PFSK-1 (cell line): ENCODE measurements around the gene SORT1.

ENCODE experiments used
- POLR2AphosphoS5 ChIP-seq: IDR thresholded peaks from 2 replicates; pipeline ENCODE4 v1.6.1; 2012; ENCODE audit warnings: low read depth, mild to moderate bottlenecking, control low read depth, low read length, moderate library complexity
- SIN3A ChIP-seq: IDR thresholded peaks from 2 replicates; pipeline ENCODE4 v1.6.1; 2012; ENCODE audit warnings: mild to moderate bottlenecking, low read length, moderate library complexity, borderline replicate concordance; ENCODE audit not compliant: insufficient read depth
- TAF1 ChIP-seq: IDR thresholded peaks from 2 replicates; pipeline ENCODE4 v1.6.1; 2012; ENCODE audit warnings: low read length, control low read depth, borderline replicate concordance; ENCODE audit not compliant: insufficient read depth
- TF ChIP-seq, protein P1 (sequence below), 2 experiments: IDR thresholded peaks; 2 replicates each; pipeline versions ENCODE4 v1.6.1 to v1.8.0; 2011 to 2012; ENCODE audit warnings: low read depth in 2 of 2, low read length in 2 of 2, control low read depth in 1 of 2, inconsistent platforms in 1 of 2, mild to moderate bottlenecking in 1 of 2, moderate library complexity in 1 of 2; ENCODE audit not compliant: insufficient read depth in 1 of 2

DNA sequence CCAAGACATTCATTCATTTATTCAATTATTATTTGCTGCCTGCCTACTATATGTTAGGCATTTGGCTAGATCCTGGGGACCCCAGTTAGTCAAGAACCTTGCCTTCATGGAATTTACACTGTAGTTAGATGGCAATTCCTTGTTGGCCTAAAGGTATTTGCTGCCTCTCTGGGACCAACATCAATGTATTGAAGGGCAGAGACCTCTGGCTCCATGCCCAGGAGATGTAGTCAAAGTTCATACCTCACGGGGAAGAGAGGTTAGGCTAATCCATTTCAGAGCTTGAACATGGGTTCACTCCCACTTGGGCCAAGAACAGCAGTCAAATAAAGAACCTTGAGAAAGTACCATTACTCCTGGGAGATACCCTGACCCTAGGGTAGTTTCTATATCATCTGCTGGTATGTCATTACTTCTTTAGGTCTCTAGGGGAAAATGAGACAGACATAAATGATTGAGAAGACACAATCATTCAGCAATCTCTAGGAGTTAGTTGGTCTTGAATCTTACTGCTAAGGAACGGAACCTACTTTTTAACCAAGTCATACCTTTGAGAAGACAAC lies 32.0 kb downstream of the SORT1 start:
- TF ChIP-seq, protein P1, sequence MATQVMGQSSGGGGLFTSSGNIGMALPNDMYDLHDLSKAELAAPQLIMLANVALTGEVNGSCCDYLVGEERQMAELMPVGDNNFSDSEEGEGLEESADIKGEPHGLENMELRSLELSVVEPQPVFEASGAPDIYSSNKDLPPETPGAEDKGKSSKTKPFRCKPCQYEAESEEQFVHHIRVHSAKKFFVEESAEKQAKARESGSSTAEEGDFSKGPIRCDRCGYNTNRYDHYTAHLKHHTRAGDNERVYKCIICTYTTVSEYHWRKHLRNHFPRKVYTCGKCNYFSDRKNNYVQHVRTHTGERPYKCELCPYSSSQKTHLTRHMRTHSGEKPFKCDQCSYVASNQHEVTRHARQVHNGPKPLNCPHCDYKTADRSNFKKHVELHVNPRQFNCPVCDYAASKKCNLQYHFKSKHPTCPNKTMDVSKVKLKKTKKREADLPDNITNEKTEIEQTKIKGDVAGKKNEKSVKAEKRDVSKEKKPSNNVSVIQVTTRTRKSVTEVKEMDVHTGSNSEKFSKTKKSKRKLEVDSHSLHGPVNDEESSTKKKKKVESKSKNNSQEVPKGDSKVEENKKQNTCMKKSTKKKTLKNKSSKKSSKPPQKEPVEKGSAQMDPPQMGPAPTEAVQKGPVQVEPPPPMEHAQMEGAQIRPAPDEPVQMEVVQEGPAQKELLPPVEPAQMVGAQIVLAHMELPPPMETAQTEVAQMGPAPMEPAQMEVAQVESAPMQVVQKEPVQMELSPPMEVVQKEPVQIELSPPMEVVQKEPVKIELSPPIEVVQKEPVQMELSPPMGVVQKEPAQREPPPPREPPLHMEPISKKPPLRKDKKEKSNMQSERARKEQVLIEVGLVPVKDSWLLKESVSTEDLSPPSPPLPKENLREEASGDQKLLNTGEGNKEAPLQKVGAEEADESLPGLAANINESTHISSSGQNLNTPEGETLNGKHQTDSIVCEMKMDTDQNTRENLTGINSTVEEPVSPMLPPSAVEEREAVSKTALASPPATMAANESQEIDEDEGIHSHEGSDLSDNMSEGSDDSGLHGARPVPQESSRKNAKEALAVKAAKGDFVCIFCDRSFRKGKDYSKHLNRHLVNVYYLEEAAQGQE (IDR thresholded peaks at IDR 0.05; ENCODE audit: insufficient read depth in 1 of 2, low read depth in 2 of 2, low read length in 2 of 2): no peak
- TF ChIP-seq POLR2AphosphoS5 (no peak), TAF1 (no peak), SIN3A (no peak)
